ENCODE results near the gene USP2.
A peak's percentile ranks its signal among the peaks of the same experiment; 100 is the strongest.

The USP2 gene

DNA sequence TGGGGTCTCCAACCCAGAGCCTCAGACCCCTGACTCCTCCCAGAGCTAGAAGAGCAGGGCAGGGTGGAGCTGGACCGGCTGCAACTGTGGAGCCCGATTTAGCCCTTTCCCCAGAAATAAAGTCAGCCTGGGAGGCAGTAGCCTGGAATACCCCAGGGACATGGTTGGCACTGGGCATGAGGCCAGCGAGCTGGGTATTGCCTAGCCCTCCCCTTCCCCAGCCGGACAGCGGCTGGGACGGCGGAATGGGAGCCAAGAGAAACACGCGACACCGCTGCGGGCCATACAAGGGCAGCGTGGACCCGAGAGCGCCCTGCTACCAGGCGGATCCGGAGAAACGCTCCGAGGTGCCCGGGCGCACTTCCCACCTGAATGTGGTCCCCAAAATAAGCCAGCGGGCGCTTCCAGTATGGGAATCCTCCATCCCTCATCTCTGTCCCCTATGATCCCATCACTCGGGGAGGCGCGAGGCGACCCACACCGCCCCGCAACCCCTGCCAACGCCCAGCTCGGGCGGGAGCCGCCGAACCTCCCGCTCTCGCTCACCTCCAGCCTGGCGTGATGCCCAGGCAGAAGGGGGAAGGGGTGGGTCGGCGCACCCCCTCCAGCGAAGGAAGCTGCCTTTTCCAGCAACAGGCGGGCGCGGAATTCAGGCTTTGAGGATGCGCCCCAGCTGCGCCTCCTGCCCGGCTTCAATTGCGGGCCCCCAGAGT, 65.3 kb downstream of the USP2 start:
- Histone ChIP-seq H4K20me1 (ENCODE audit: insufficient read depth, low read length) (no peaks in the 10 kb centered on the region), H2AFZ (ENCODE audit: low read length) (peak overlapping the region; percentile 93), H3K4me1 (ENCODE audit: low read length) (peaks cover 14% of the 10 kb centered on the region), H3K9me3 (replicated peaks; ENCODE audit: insufficient read depth, low read length) (no peaks in the 10 kb centered on the region), H3K4me2 (ENCODE audit: low read depth, low read length) (peak overlapping the region; percentile 98), H3K79me2 (ENCODE audit: low read length) (no peaks in the 10 kb centered on the region), H3K27ac (ENCODE audit: low read length) (no peak overlapping the region), H3K9me2 (replicated peaks; ENCODE audit: insufficient read depth, low read length) (no peaks in the 10 kb centered on the region), H3K36me3 (replicated peaks; ENCODE audit: insufficient read depth, low read length) (no peaks in the 10 kb centered on the region), H3K27me3 (replicated peaks; ENCODE audit: insufficient read depth, low read length) (peaks cover 37% of the 10 kb centered on the region), H3K4me3 (ENCODE audit: low read length) (peak overlapping the region; percentile 68), H3F3A (ENCODE audit: insufficient read depth, low read length) (peaks cover 2% of the 10 kb centered on the region; the same call in 1 of the 2 replicates), H3K9ac (ENCODE audit: low read length) (peak overlapping the region; percentile 48; the same call in 1 of the 2 replicates)
- TF ChIP-seq EZH2 (optimal IDR thresholded peaks at IDR 0.05; ENCODE audit: low read depth, low read length) = no peak
- peak; percentile 72; the same call in 1 of the 2 replicates for TF ChIP-seq EZH2phosphoT487 (IDR thresholded peaks at IDR 0.05; ENCODE audit: low read length)
- DNase-seq = no peak

DNA sequence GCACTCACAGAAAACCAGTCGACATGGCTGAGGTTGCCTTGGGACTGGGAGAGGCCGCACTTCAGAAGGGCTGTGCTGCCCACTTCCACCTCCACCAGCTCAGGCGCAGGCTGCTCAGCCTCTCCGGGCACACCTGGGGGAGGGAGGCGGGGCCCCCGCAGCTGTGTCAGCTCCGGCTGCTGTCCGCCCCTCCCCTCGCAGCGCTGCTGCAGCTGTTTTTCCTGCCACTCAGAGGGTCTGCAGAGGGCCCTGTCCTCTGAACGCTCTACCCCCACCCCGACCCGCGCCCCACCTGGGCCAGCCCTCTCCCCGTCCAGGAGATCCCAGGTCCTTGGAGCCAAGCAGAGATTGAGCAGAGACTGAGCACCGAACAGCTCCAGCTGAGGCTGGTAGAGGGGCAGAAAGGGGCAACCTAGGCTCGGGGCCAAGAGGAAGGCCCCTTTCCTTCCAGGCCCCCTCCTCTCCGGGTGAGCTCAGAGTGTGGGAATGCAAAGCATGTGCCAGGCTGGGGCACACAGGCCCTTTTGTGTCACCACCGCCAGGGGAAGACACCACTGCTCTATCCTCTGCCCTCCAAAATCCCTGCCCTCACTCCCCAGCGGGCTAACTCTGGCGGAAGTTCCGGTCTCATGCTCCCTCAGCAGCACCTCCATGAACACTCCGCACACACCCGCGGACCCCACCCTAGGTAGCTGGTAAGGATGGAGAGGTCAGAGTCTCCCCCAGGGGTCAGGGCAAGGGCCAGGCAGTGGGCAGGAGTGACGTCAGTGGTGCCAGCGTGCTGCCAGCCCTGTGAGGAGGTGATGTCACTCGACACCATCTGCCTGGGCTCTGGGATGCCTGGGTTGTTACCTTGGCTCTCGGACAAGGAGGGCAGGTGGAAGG, 66.1 kb downstream of the USP2 start:
- Histone ChIP-seq H4K20me1 (ENCODE audit: insufficient read depth, low read length) (no peaks in the 10 kb centered on the region), H3K27ac (ENCODE audit: low read length) (peak overlapping the region; percentile 9; the same call in 1 of the 2 replicates), H3K9me3 (replicated peaks; ENCODE audit: insufficient read depth, low read length) (no peaks in the 10 kb centered on the region), H3K9me2 (replicated peaks; ENCODE audit: insufficient read depth, low read length) (no peaks in the 10 kb centered on the region), H3K4me2 (ENCODE audit: low read depth, low read length) (peak overlapping the region; percentile 98), H3F3A (ENCODE audit: insufficient read depth, low read length) (no peaks in the 10 kb centered on the region), H2AFZ (ENCODE audit: low read length) (peak overlapping the region; percentile 93), H3K9ac (ENCODE audit: low read length) (peak overlapping the region; percentile 48; the same call in 1 of the 2 replicates), H3K36me3 (replicated peaks; ENCODE audit: insufficient read depth, low read length) (no peaks in the 10 kb centered on the region), H3K4me3 (ENCODE audit: low read length) (peak overlapping the region; percentile 68), H3K27me3 (replicated peaks; ENCODE audit: insufficient read depth, low read length) (peaks cover 37% of the 10 kb centered on the region), H3K79me2 (ENCODE audit: low read length) (no peaks in the 10 kb centered on the region), H3K4me1 (ENCODE audit: low read length) (peaks cover 14% of the 10 kb centered on the region)
- TF ChIP-seq, protein P1, sequence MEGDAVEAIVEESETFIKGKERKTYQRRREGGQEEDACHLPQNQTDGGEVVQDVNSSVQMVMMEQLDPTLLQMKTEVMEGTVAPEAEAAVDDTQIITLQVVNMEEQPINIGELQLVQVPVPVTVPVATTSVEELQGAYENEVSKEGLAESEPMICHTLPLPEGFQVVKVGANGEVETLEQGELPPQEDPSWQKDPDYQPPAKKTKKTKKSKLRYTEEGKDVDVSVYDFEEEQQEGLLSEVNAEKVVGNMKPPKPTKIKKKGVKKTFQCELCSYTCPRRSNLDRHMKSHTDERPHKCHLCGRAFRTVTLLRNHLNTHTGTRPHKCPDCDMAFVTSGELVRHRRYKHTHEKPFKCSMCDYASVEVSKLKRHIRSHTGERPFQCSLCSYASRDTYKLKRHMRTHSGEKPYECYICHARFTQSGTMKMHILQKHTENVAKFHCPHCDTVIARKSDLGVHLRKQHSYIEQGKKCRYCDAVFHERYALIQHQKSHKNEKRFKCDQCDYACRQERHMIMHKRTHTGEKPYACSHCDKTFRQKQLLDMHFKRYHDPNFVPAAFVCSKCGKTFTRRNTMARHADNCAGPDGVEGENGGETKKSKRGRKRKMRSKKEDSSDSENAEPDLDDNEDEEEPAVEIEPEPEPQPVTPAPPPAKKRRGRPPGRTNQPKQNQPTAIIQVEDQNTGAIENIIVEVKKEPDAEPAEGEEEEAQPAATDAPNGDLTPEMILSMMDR (IDR thresholded peaks at IDR 0.05; ENCODE audit: low read length) = peak; percentile 43
- TF ChIP-seq EZH2 (optimal IDR thresholded peaks at IDR 0.05; ENCODE audit: low read depth, low read length) (no peak), EZH2phosphoT487 (IDR thresholded peaks at IDR 0.05; ENCODE audit: low read length) (no peak)
- DNase-seq = peak; percentile 87

DNA sequence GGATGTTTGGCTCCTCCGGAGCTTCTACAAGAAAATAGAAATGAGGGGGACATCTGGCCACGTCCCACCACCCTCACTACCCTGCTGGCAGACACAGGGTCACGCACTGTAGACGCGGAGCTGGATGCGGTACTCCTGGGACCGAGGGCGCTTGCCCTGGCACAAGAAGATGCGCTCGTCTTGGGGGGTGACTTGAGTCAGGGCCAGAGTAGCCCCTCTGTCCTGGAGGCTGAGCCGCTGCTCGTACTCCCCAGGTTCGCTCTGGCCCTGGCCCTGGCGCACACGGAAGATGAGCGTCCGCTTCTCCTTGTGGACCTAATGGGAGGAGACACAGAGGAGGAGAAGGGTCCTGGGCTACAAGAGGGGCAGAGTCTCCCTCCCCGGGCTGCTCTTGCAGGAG, 66.8 kb downstream of the USP2 start:
- TF ChIP-seq EZH2phosphoT487 (IDR thresholded peaks at IDR 0.05; ENCODE audit: low read length) = no peak
- no peak overlapping the region for H3K27ac ChIP-seq (ENCODE audit: low read length)
- peak overlapping the region; percentile 93 for H2AFZ ChIP-seq (ENCODE audit: low read length)
- H3K9ac ChIP-seq (ENCODE audit: low read length) = peak overlapping the region; percentile 48; the same call in 1 of the 2 replicates
- peak overlapping the region; percentile 68 for H3K4me3 ChIP-seq (ENCODE audit: low read length)
- no peaks in the 10 kb centered on the region for H3F3A ChIP-seq (ENCODE audit: insufficient read depth, low read length)
- no peaks in the 10 kb centered on the region for H4K20me1 ChIP-seq (ENCODE audit: insufficient read depth, low read length)
- H3K9me2 ChIP-seq (replicated peaks; ENCODE audit: insufficient read depth, low read length) = no peaks in the 10 kb centered on the region
- H3K9me3 ChIP-seq (replicated peaks; ENCODE audit: insufficient read depth, low read length) = no peaks in the 10 kb centered on the region
- H3K36me3 ChIP-seq (replicated peaks; ENCODE audit: insufficient read depth, low read length) = no peaks in the 10 kb centered on the region
- no peaks in the 10 kb centered on the region for H3K79me2 ChIP-seq (ENCODE audit: low read length)
- no peak for DNase-seq
- H3K4me1 ChIP-seq (ENCODE audit: low read length) = peaks cover 14% of the 10 kb centered on the region
- H3K27me3 ChIP-seq (replicated peaks; ENCODE audit: insufficient read depth, low read length) = peaks cover 37% of the 10 kb centered on the region
- H3K4me2 ChIP-seq (ENCODE audit: low read depth, low read length) = peak overlapping the region; percentile 98

DNA sequence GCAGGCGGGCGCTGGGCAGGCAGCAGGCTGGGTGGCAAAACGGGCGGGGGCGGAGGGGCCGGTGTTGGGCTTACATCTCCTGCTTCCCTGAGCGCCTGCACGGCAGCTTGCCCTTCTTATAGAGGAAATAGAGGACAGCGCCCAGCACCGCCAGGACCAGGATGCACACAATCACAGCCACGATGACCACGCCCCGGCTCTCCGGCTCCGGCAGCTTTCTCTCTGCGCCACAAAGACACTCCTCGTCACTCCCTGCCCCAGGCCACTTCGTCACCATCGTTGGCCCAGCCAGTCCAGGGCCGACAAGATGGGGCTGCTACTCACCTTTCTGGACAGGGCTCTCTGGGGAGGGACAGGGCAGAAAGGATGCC, 70.8 kb downstream of the USP2 start:
- TF ChIP-seq EZH2 (optimal IDR thresholded peaks at IDR 0.05; ENCODE audit: low read depth, low read length) (no peak), EZH2phosphoT487 (IDR thresholded peaks at IDR 0.05; ENCODE audit: low read length) (no peak)
- TF ChIP-seq, protein P1 (IDR thresholded peaks at IDR 0.05; ENCODE audit: low read length) = no peak
- no peak overlapping the region for H3K27ac ChIP-seq (ENCODE audit: low read length)
- no peaks in the 10 kb centered on the region for H3K9me3 ChIP-seq (replicated peaks; ENCODE audit: insufficient read depth, low read length)
- no peak overlapping the region for H3K4me2 ChIP-seq (ENCODE audit: low read depth, low read length)
- DNase-seq = no peak
- H3K9ac ChIP-seq (ENCODE audit: low read length) = no peak overlapping the region
- H3K36me3 ChIP-seq (replicated peaks; ENCODE audit: insufficient read depth, low read length) = no peaks in the 10 kb centered on the region
- H3K4me1 ChIP-seq (ENCODE audit: low read length) = peaks cover 9% of the 10 kb centered on the region
- H2AFZ ChIP-seq (ENCODE audit: low read length) = no peak overlapping the region
- H3K79me2 ChIP-seq (ENCODE audit: low read length) = no peaks in the 10 kb centered on the region
- H3K9me2 ChIP-seq (replicated peaks; ENCODE audit: insufficient read depth, low read length) = no peaks in the 10 kb centered on the region
- H3F3A ChIP-seq (ENCODE audit: insufficient read depth, low read length) = no peaks in the 10 kb centered on the region; the same call in 1 of the 2 replicates
- H3K4me3 ChIP-seq (ENCODE audit: low read length) = no peak overlapping the region
- H3K27me3 ChIP-seq (replicated peaks; ENCODE audit: insufficient read depth, low read length) = peaks cover 1% of the 10 kb centered on the region; the same call in 1 of the 2 replicates
- no peaks in the 10 kb centered on the region for H4K20me1 ChIP-seq (ENCODE audit: insufficient read depth, low read length)
